ENCODE data around the gene PMIS2.

The PMIS2 gene

DNA sequence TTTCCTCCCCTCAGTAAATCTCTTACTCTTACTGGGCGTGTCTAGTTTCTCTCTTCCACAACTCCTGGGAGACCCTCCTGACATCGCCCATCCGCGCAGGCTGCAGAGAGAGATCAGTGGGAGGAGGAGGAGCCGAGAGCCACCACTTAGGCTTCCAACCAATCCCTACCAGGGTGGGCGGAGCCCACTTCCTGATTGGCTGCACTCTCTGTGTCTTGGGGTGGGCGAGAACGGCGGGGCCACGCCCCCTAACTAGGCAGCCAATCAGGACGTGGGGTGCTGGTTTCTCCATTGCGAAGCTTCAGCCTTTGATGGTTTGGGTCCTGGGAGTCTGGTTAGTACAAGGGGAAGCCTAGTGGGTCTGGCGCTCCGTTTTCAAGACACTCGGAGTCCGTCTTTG lies at the start of gene PMIS2:
TSS of gene PMIS2 (plus strand) at position 326 of the 400 bp plus-strand sequence. CDS start 87 bp downstream, outside the sequence.
- DNase-seq: no peak

DNA sequence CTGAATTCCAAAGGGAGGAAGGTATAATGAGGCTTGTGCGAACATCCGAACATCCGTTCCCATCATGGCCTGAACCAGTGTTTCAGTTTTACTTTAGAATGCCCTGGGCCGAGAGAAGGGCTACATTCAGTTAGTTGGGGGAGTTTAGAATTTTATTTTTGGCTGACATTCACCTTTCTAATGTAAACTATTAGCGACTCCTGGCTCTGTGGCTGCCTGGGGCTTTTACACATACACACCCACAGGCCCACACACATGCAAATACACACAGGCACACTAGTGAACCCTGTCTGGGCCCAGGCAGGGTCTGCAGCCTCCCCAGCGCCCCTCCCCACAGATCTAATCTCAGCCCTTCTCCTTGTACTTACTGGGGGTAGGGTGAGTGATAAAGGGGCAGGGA lies 46.7 kb upstream of the PMIS2 start:
- no peak for DNase-seq

DNA sequence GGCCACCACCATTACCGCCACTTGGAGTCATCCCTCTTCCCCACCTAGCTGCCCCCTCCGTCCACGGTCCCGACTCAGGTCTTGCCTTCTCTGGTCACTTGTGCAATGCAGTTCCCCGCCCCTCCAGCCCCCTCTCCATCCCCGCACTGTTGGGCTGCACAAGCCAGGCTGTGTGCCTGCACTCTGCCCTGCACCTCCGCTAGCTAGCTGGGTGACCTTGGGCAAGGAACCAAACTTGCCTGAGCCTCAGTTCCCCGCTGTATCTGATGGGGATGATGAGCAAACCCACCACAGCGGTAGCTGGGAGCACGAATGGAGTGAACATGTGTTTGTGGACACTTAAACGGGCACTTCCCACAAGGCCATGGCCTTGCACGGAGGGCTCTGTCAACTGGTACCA lies 46.1 kb upstream of the PMIS2 start:
- DNase-seq: no peak

DNA sequence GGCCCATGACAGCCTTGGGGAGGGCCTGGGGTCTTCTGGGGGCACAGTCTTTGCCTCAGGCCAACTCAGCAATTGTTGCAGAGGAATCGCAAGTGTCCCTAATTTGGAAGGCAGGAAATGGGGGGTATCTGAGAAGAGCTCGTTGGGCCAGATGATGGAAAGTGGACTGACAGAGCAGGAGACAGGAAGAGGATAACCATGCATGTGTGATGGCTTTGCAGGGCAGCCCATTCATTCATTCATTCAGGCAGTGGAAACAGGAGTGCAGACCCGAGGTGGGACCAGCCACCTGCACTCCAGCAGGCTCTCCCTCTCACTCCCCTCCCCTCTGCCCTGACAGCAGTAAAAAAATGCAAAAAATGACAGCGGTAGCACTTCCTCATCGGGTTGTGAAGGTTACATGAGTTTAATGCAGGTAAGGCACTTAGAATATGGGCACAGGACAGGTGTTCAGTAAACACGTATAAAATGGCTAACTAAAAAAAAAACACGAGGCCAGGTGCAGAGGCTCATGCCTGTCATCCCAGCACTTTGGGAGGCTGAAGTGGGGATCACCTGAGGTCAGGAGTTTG lies 45.5 kb upstream of the PMIS2 start:
- DNase-seq: no peak

DNA sequence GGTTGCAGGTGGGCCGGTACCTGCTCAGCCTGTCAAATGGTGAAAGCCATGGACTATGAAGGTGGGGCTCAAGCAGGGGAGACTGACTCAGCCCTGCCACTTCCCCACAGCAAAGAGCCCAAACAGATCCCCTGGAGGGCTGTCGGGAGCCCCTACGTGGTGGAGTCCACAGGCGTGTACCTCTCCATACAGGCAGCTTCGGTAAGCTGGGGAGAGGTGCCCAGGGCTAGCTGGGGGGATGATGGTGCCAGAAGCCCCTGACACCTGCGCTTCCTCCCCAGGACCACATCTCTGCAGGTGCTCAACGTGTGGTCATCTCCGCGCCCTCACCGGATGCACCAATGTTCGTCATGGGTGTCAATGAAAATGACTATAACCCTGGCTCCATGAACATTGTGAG lies 43.8 kb upstream of the PMIS2 start:
- DNase-seq: no peak

DNA sequence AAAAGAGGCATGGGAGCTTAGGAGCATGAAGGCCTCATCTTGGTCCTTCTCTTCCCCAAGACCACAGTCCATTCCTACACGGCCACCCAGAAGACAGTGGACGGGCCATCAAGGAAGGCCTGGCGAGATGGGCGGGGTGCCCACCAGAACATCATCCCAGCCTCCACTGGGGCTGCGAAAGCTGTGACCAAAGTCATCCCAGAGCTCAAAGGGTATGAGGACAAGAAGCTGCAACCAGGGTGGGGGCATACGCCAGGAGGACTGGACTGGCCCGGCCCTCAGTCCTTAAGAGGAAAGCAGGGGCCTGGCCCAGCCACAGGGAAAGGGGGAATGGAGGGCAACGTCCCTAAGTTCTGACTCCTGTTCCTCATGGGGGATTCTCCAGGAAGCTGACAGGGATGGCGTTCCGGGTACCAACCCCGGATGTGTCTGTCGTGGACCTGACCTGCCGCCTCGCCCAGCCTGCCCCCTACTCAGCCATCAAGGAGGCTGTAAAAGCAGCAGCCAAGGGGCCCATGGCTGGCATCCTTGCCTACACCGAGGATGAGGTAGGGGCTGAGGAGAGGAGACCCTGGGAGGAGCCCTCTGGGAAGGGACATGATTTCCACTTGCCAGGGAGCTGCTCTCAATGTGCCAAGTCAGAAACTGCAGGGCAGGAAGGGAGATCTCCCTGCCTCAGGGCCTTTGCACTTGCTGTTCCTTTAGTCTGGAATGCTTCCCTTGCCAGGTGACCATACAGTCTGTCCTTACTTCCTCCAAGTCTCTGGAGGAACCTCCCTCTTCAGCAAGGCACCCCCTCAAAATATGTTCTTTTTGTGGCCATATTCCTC lies 42.5 kb upstream of the PMIS2 start:
- DNase-seq: no peak

DNA sequence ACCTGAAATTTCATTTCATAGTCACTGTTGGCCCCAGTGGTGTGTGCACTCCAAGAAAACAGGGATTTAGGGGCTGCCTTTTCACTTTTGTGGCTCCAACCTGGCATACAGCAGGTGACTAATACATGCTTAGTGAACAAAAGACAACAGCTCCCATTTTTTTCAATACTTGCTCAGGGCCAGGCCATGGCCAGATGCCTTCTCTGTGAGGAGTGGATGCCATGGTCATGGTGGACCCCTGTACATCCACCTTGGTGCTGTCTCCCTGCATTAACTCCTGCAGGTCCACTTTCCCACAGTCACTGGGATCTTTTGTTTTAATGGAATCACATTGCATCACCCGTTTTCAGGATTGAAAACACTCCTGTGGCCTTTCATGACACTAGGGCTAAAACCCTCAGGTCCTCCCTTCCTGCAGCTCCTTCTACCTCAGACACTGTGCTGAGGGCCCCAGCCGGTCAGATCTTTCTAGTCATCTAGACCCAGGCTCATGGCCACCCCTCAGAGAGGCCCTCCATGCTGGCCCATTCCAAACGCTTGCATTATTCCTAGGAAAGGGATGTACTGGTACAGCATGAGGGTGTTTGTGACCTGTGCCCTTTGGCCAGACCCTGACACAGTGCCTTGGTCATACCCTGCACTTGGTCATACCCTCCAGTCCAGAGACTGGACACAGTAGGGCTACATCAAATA lies 41.7 kb upstream of the PMIS2 start:
- no peak for DNase-seq

DNA sequence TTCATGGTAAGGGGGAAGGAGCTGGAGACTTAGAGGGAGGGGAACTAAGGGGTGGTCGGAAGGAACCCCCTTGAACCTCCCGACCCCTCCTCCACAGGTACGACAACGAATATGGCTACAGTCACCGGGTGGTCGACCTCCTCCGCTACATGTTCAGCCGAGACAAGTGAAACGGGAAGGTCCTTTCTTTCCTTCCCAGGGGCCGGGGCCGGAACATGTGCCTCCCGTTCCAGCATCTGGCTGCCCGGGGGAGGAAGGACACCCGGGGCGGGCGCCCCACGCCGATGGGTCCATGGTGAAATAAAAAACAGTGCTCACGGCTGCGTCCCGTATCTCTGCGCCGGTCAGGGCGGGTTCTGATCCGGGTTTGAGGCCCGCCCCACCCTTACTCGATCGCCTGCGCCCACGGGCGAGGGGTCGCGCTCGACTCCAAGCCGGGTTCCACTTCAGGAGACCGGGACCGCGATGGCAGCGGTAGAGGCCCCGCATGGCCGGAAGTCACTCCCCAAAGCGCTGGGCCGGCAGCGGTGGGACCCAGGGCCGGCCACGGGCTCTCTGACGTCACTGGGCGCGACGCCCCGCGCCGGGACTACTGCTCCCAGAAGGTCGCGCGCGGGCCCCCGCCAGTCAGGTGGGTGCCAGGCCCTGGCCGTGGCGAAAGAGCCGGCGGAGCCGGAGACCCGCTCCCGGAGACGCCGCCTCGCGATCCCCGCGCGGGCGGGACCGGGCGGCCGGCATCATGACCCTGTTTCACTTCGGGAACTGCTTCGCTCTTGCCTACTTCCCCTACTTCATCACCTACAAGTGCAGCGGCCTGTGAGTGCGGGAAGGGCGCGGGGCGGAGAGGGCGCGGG lies 40.7 kb upstream of the PMIS2 start, which contains the start of gene TMEM147:
TSS of gene TMEM147 (plus strand) at position 626 of the 854 bp plus-strand sequence. CDS start at position 740, 114 bp downstream.
- peak; percentile 57 for DNase-seq

DNA sequence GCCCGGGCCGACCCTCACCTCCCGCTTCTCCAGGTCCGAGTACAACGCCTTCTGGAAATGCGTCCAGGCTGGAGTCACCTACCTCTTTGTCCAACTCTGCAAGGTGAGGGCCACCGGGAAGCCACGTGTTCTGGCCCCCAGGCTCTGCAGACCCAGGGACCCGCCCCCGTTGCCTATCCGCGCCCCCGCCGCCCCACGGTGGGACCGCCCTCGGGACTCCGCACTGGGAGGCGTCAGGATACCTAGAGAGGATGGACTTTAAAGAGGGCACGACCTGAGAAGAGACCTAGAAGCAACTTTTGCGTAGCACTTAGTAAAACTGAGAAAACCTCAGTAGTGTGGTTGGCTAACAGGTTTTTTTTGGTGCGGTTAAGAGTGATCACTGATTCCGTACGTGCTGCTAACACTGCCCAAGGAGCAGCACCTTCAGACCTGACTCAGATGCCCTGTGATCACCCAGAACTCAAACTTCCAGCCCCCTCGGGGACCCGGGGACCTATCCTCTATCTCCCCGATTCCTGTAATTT lies 40.1 kb upstream of the PMIS2 start:
- DNase-seq: no peak

DNA sequence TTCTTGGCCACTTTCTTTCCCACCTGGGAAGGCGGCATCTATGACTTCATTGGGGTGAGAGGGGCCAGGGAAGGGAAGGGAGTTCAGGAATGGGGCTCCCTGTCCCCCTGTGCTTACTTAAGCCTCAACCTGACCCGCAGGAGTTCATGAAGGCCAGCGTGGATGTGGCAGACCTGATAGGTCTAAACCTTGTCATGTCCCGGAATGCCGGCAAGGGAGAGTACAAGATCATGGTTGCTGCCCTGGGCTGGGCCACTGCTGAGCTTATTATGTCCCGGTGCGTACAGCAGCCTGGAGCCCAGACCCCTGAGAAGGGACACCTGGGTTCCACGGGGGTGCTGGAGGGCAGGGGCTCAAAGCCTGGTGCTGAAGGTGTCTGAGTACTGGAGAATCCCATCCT lies 39.4 kb upstream of the PMIS2 start:
- no peak for DNase-seq

DNA sequence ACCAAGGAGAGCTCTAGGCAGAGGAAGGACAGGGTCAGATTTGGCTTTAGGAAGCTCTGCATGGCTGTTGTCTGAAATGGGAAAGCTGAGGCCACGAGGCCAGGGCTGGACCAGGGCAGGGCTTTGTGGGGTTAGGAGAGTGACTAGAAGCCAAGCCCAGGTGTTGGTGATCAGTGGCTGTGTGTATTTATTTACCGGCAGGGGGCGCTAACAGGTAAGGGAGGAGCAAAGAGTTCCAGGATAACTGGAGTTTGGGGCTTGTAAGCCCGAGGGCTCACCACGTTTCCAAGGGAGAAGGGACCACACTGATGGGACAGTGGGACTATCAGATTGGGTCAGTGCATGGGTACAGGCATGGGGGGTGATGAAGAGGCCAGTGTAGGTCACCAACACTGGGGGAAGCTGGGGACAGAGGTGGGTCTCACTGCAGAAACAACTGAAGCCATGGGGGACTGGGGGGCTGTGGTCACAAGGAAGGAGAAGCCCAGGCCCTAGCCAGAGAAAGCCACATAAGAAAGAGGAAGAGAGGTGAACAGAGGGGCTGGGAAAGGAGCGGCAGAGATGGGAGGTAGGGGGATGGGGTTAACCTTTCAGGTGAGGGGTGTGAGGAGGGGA lies 36.7 kb upstream of the PMIS2 start:
- peak; percentile 40 for DNase-seq

DNA sequence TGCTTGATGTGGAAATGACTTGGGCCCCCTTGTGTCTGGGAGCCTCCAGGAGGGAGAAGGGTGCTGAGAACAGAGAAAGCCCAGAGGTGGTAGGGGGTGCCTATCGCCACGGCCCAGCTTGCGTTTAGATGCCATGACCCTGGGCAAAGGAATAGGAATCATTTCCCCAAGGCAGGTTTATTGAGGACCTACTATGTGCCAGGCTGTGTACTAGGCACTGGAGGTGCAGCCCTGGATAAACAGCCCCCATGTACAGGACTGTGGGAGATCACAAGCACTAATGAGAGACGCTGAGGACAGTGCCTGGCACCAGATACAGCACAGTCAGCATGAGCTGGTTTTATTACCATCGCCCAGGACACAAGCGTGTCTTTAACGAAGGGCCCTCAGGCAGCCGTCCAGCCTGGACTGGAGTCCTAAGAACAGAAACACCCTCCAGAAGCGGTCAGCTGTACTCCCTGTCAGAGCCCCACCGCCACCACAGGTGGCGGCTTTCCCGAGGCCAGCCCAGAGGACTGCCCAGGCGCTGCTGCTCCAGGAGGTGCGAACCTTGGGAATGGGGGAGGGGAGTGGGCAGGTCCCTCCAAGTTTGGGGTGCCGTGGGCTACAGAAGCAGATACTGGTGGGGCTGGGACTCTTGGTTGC lies 36.0 kb upstream of the PMIS2 start:
- DNase-seq: no peak

DNA sequence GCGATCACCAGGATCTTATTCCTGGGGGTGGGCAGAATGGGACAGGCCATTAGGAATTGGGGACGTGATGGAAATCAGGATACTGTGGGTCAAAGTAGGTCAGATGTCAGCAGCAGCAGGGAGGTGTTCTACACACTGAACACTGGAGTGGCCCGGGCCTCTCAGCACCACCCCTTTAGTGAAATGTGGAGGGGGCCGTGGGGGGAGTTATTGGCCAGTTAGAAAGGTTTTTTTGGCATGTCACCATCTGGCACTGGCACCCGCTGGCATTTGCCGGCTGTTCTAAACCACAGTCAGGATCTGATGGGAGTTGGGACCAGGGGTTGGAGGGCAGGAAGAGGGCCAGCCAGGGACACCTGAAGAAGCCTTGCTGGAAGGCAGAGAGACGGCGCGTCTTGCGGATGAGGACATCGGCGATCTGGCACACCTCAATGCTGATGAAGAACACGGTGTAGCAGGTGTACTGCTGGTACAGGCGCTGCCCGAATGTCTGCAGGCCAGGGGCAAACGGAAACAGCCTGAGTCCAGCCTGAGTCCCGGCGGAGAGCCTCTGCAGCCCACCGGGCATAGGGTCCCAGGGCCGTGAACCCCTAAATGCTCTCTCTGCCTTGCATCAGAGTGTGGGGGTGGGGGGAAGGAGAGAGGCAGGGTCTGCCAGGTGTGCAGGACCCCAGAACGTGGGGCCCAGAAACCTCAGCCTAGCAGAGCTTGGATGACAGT lies 34.7 kb upstream of the PMIS2 start:
- no peak for DNase-seq

DNA sequence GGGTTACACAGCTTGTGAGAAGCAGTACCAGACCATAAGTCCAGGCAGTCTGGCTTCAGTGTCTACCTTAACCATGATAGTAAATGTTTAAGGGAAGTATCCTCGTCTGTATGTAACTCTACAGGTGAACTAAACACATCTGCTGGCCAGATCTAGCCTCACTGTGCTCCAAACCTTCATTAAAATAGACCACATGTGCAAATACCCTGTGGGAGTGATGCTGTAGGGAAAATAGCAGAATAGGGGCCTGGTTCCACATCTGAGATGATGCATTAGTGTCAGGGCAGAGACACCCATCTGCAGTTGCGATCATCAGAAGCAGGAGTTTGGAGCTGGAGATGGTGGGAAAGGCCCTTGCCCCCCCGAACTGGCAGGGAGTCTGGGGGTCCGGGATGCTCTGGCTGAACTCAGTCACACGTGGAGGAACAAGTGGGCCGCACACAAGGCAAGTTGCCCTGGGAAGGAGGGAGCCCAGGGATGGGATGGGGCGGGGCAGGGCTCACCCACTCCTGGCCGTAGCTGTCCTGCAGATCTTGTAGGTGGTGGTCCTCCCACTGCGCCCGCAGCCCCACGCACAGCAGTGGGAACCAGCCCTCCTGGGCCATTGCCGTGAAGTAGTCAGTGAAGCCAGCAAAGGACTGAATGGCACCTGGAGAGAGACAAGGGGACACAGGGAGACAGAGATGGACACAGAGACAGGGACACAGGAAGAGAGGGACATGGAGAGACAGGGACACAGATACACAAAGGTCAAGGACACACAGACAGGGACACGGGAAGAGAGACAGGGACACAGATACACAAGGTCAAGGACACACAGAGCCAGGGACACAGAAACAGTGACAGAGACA lies 33.2 kb upstream of the PMIS2 start:
- DNase-seq: no peak

DNA sequence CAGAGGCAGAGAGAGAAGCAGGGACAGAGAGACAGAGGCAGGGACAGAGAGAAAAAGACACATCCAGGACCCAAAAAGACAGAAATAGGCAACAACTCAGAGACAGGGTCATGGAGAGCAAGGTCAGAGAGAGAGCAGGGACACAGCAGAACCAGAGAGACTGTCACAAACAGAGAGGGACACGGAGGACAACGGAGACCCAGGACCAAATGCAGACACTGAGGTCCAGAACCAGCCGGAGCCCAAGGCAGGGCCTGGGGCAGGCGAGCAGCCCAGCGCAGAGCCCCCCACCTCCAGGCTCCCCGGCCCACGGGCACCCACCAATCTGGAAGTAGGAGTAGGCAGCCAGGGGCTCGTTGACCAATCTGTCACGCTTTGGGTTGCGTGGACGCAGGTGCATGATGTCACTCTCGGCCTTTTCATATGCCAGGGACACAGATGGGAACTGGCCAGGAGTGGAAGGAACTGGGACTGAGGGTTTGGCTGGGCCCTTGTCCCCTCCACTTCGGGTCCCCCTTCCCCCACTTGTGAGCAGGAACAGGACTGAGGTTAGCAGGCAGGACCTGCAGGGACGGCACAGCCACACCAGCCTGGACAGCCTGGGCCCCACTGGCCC lies 32.5 kb upstream of the PMIS2 start:
- DNase-seq: no peak

DNA sequence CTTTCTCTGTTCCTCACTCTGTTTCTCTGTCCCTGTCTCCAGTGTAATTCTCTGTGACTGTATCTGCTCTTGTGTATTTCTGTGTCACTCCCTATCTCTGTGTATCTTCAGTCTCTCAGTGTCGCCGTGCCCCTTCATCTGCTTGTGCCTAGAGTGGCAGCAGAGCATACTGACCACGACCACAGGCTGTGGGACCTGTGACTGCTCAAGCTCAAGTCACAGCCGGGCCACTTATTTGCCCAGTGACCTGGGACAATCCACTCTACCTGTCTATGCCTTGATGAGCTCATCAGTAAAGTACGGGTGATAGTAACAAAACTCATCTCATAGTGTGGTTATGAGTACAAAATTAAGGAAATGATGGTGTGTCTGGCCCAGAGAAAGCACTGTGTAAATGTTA lies 31.9 kb upstream of the PMIS2 start:
- DNase-seq: no peak

DNA sequence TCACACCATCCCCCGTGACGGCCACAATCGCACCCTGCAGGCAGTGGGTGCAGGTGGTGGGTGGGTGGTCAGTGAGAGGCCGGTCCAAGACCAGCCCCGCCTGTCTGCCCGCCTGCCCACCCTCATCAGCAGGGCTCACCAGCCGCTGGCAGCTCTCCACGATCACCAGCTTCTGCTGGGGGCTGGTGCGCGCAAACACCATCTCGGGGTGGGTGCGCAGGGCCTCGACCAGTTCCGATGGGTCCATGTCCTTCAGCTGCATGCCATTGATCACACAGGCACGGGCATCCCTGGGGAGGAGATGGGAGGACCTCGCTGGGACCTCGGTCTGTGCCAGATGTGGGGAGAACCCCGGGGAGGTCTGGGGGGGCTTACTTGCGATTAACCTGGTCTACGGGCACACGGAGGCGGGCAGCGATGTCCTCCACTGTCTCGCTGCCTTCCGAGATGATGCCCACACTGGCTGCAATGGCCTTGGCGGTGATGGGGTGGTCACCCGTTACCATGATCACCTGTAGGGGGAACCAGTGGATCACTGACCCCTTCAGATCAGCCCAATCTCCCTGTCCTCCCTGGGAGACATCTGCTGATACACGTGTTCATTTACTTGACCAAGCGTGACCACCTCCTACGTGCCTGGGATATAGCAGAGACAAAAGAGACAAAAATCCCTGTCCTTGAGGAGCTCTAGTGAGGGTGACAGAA lies 30.5 kb upstream of the PMIS2 start:
- DNase-seq: no peak

DNA sequence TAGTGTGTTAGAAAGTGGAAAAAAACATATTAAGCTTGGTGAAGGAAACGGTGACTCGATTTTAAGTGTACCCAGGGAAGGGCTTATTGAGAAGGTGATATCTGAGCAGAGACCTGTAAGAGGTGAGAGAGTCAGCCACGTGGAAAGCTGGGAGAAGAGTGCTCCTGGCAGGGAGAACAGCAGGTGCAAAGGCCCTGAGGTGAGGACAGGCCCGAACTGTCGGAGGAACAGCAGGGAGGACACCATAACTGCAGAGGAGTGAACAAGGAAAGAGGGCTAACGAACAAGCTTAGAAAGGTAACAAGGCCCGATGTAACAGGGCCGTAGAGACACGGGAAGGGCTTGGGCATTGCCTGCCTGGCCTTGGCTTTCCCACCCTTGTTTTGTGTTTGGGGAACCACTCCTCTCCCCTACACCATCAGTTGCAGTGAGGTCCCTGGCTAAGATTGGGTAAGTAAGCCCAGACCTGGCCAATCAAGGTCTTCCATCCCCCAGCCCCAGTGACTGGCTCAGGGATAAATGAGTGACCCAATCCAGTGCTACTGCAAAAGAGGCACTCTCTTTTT lies 29.9 kb upstream of the PMIS2 start:
- DNase-seq: no peak

All from DMS79 (cell line).